ENCODE measurements around the gene MLH3. TPM values are rescaled to one million over a fixed set of nuclear protein-coding genes. Genes with fewer than 3 reads are reported as not detected.
"Not testable (repeated sequence)": the region's sequence is repeated elsewhere in the genome, so short reads cannot be mapped to it uniquely, and the experiment has no call there.

Gene MLH3
- total RNA-seq, 2 donors from 2014 or later = 18.2 to 23.7 TPM

GRCh38 chr14:75001261-75001660 is 50.0 kb downstream of the MLH3 start:
- 92 to 95% methylated on average over 2 of the region's 2 CpGs for WGBS, 2 donors
- Histone ChIP-seq H3K4me1 (peaks cover 22% of the 10 kb centered on the region), H3K27me3 (no peaks in the 10 kb centered on the region), H3K4me3 (no peak overlapping the region), H3K9me3 (no peaks in the 10 kb centered on the region), H3K27ac (no peak overlapping the region), H3K36me3 (replicated peaks in 1 of 2; ENCODE audit: insufficient read depth in 1 of 2, low read depth in 2 of 2) (no peaks in the 10 kb centered on the region)
- DNase-seq = no peak
- no peak for ATAC-seq
- intact Hi-C loops (cut with DNase I) = no loop called here
- TF ChIP-seq POLR2A (IDR thresholded peaks at IDR 0.05) = no peak
- no peak for TF ChIP-seq CTCF (IDR thresholded peaks at IDR 0.05)

GRCh38 chr14:74995781-74996180 is 55.5 kb downstream of the MLH3 start:
- intact Hi-C loops (cut with DNase I); DNase-seq; H3K4me1 ChIP-seq; H3K9me3 ChIP-seq; H3K36me3 ChIP-seq (replicated peaks in 1 of 2; ENCODE audit: insufficient read depth in 1 of 2, low read depth in 2 of 2); H3K27ac ChIP-seq; ATAC-seq; H3K27me3 ChIP-seq; H3K4me3 ChIP-seq: not testable (repeated sequence)
- WGBS, 2 donors = 100% methylated on average over 1 of the region's 7 CpGs; no CpG with 5 or more reads in 1 of the 2 donors

- H3K4me3 ChIP-seq; H3K9me3 ChIP-seq; DNase-seq; H3K36me3 ChIP-seq (replicated peaks in 1 of 2; ENCODE audit: insufficient read depth in 1 of 2, low read depth in 2 of 2); ATAC-seq; intact Hi-C loops (cut with DNase I); H3K4me1 ChIP-seq; H3K27ac ChIP-seq; H3K27me3 ChIP-seq: not testable (repeated sequence)
- 93% methylated on average over 17 of the region's 28 CpGs; no CpG with 5 or more reads in 1 of the 2 donors for WGBS, 2 donors
Measured at GRCh38 chr14:74994182-74994581, 57.1 kb downstream of the MLH3 start.

GRCh38 chr14:74988993-74989392 is 62.3 kb downstream of the MLH3 start:
- no peak overlapping the region for H3K27ac ChIP-seq
- 61 to 63% methylated on average over 1 of the region's 1 CpG for WGBS, 2 donors
- intact Hi-C loops (cut with DNase I) = no loop called here

GRCh38 chr14:74988131-74988530 is 63.1 kb downstream of the MLH3 start:
- H3K4me1 ChIP-seq = no peaks in the 10 kb centered on the region
- H3K9me3 ChIP-seq = no peaks in the 10 kb centered on the region
- H3K27ac ChIP-seq = no peak overlapping the region
- TF ChIP-seq POLR2A (IDR thresholded peaks at IDR 0.05) = no peak
- no peak for TF ChIP-seq CTCF (IDR thresholded peaks at IDR 0.05)
- DNase-seq = no peak
- H3K4me3 ChIP-seq = no peak overlapping the region
- intact Hi-C loops (cut with DNase I) = no loop called here
- no peaks in the 10 kb centered on the region for H3K27me3 ChIP-seq
- ATAC-seq = no peak
- H3K36me3 ChIP-seq (replicated peaks in 1 of 2; ENCODE audit: insufficient read depth in 1 of 2, low read depth in 2 of 2) = no peaks in the 10 kb centered on the region
- WGBS, 2 donors = 70 to 78% methylated on average over 4 of the region's 4 CpGs

More at GRCh38 chr14:74988993-74989392, 62.3 kb downstream of the MLH3 start:
- H3K4me3 ChIP-seq = no peak overlapping the region
- no peaks in the 10 kb centered on the region for H3K27me3 ChIP-seq
- H3K9me3 ChIP-seq = no peaks in the 10 kb centered on the region
- DNase-seq (no peak), ATAC-seq (no peak)
- no peaks in the 10 kb centered on the region for H3K4me1 ChIP-seq
- TF ChIP-seq POLR2A (IDR thresholded peaks at IDR 0.05) (no peak), CTCF (IDR thresholded peaks at IDR 0.05) (no peak)
- no peaks in the 10 kb centered on the region for H3K36me3 ChIP-seq (replicated peaks in 1 of 2; ENCODE audit: insufficient read depth in 1 of 2, low read depth in 2 of 2)

GRCh38 chr14:74985806-74986205 is 65.5 kb downstream of the MLH3 start:
- no peak for ATAC-seq
- intact Hi-C loops (cut with DNase I) = no loop called here

More at GRCh38 chr14:74985806-74986205, 65.5 kb downstream of the MLH3 start:
- Histone ChIP-seq H3K4me3 (no peak overlapping the region), H3K27ac (no peak overlapping the region), H3K36me3 (replicated peaks in 1 of 2; ENCODE audit: insufficient read depth in 1 of 2, low read depth in 2 of 2) (no peaks in the 10 kb centered on the region), H3K9me3 (no peaks in the 10 kb centered on the region), H3K27me3 (no peaks in the 10 kb centered on the region), H3K4me1 (no peaks in the 10 kb centered on the region)
- no peak for TF ChIP-seq POLR2A (IDR thresholded peaks at IDR 0.05)
- TF ChIP-seq CTCF (IDR thresholded peaks at IDR 0.05) = no peak
- WGBS, 2 donors = 66 to 75% methylated on average over 6 of the region's 6 CpGs
- no peak for DNase-seq

Data from body of pancreas (tissue), 4 donors.